DND-41 (cell line): ENCODE measurements around the gene ASPM.
A peak's percentile ranks its signal among the peaks of the same experiment; 100 is the strongest.

Experiments
- ATAC-seq: fragments of 200-7000 bp; cut with Tn5 transposase; 3 replicates; pipeline ENCODE4 v1.9.1; 2021; ENCODE audit warnings: low read depth; ENCODE audit not compliant: insufficient read depth
- DNase-seq: peaks from one replicate; pipeline ENCODE4 v3.0.0-alpha.2; 2020
- H2AFZ ChIP-seq: 2 replicates; pipeline ENCODE4 v1.6.0; 2012; ENCODE audit warnings: low read depth, low read length
- H3K27ac ChIP-seq: 2 replicates; pipeline ENCODE4 v1.5.1; 2012; ENCODE audit warnings: low read length, inconsistent platforms
- H3K27me3 ChIP-seq: fragments of 200-600 bp; sonication (generic); 2 replicates; pipeline ENCODE4 v1.6.0; 2012; ENCODE audit warnings: low read length, mild to moderate bottlenecking, inconsistent platforms; ENCODE audit not compliant: insufficient read depth, poor library complexity
- H3K36me3 ChIP-seq: 2 replicates; pipeline ENCODE4 v1.5.1; 2012; ENCODE audit warnings: low read length, inconsistent platforms; ENCODE audit not compliant: insufficient read depth
- H3K4me1 ChIP-seq: 2 replicates; pipeline ENCODE4 v1.5.1; 2012; ENCODE audit warnings: mild to moderate bottlenecking, low read length; ENCODE audit not compliant: insufficient read depth
- H3K4me2 ChIP-seq: 2 replicates; pipeline ENCODE4 v1.6.0; 2012; ENCODE audit warnings: mild to moderate bottlenecking, moderate library complexity, low read length, inconsistent platforms; ENCODE audit not compliant: insufficient read depth
- H3K4me3 ChIP-seq, 2 experiments: fragments of 200-600 bp in 1 of 2; shearing (Covaris generic) in 1 of 2; 2 replicates each; pipeline ENCODE4 v1.5.1; 2012 to 2016; ENCODE audit warnings: inconsistent platforms in 2 of 2, low read length in 2 of 2, mild to moderate bottlenecking in 2 of 2, low read depth in 1 of 2, moderate library complexity in 1 of 2
- H3K79me2 ChIP-seq: 2 replicates; pipeline ENCODE4 v1.6.0; 2012; ENCODE audit warnings: low read length, inconsistent platforms; ENCODE audit not compliant: insufficient read depth
- H3K9ac ChIP-seq: 2 replicates; pipeline ENCODE4 v1.6.0; 2012; ENCODE audit warnings: low read depth, mild to moderate bottlenecking, inconsistent platforms, low read length, moderate library complexity
- H3K9me3 ChIP-seq: 2 replicates; pipeline ENCODE4 v1.5.1; 2012; ENCODE audit warnings: low read length, moderate library complexity, mild to moderate bottlenecking, inconsistent platforms; ENCODE audit not compliant: insufficient read depth, severe bottlenecking
- H4K20me1 ChIP-seq: 2 replicates; pipeline ENCODE4 v1.6.0; 2012; ENCODE audit warnings: low read length; ENCODE audit not compliant: insufficient read depth
- CTCF ChIP-seq: IDR thresholded peaks from 2 replicates; pipeline ENCODE4 v1.5.1; 2012; ENCODE audit warnings: borderline replicate concordance, low read length, moderate library complexity, mild to moderate bottlenecking; ENCODE audit not compliant: poor library complexity, severe bottlenecking; ENCODE audit errors: extremely low read depth
- EZH2 ChIP-seq: IDR thresholded peaks from 3 replicates; pipeline ENCODE4 v1.6.1; 2012; ENCODE audit warnings: borderline replicate concordance, low read depth, mild to moderate bottlenecking, moderate library complexity, low read length, inconsistent platforms; ENCODE audit not compliant: severe bottlenecking

ASPM gene

GRCh38 chr1:197049100-197049499 is 97.4 kb downstream of the ASPM start:
- no peak for ATAC-seq
- H3K79me2 ChIP-seq = no peaks in the 10 kb centered on the region

GRCh38 chr1:197042676-197043341 is 103.7 kb downstream of the ASPM start:
- DNase-seq (no peak), ATAC-seq (no peak)
- TF ChIP-seq CTCF (no peak), EZH2 (no peak)
- no peaks in the 10 kb centered on the region for H4K20me1 ChIP-seq
- no peak overlapping the region for H3K27ac ChIP-seq
- H2AFZ ChIP-seq = no peak overlapping the region
- H3K27me3 ChIP-seq = no peaks in the 10 kb centered on the region
- H3K36me3 ChIP-seq = no peaks in the 10 kb centered on the region
- H3K4me3 ChIP-seq = no peak overlapping the region
- no peak overlapping the region for H3K9ac ChIP-seq
- no peak overlapping the region for H3K4me2 ChIP-seq
- no peaks in the 10 kb centered on the region for H3K79me2 ChIP-seq
- no peaks in the 10 kb centered on the region for H3K9me3 ChIP-seq
- H3K4me1 ChIP-seq = peaks cover 3% of the 10 kb centered on the region; the same call in 1 of the 2 replicates

More at GRCh38 chr1:197049100-197049499, 97.4 kb downstream of the ASPM start:
- no peak for DNase-seq
- Histone ChIP-seq H3K4me1 (no peaks in the 10 kb centered on the region), H3K27ac (no peak overlapping the region), H4K20me1 (no peaks in the 10 kb centered on the region), H3K4me2 (no peak overlapping the region), H3K9ac (no peak overlapping the region), H3K9me3 (no peaks in the 10 kb centered on the region), H3K36me3 (no peaks in the 10 kb centered on the region), H3K27me3 (no peaks in the 10 kb centered on the region), H2AFZ (no peak overlapping the region), H3K4me3 (no peak overlapping the region)
- no peak for TF ChIP-seq EZH2
- no peak for TF ChIP-seq CTCF

- Histone ChIP-seq H3K4me1 (peaks cover 3% of the 10 kb centered on the region; the same call in 1 of the 2 replicates), H3K79me2 (no peaks in the 10 kb centered on the region), H3K4me2 (0 out of 2 replicates have a peak overlapping the region, but pooled peaks have one; percentile 20), H3K27me3 (no peaks in the 10 kb centered on the region), H3K27ac (no peak overlapping the region), H3K36me3 (no peaks in the 10 kb centered on the region), H3K4me3 (no peak overlapping the region), H3K9ac (no peak overlapping the region), H2AFZ (no peak overlapping the region), H3K9me3 (no peaks in the 10 kb centered on the region), H4K20me1 (no peaks in the 10 kb centered on the region)
- ATAC-seq (peak; percentile 71), DNase-seq (no peak)
- TF ChIP-seq EZH2 (no peak), CTCF (no peak)
These were observed 104.7 kb downstream of the ASPM start for GRCh38 chr1:197041486-197042353.
